Endodermal cell (in vitro differentiated cells): Measurements from ENCODE around the gene FLRT2. TPM values are rescaled to one million over a fixed set of nuclear protein-coding genes. Genes with fewer than 3 reads are reported as not detected.

Experiments used
- DNase-seq: peaks from one replicate; pipeline ENCODE4 v3.0.0-alpha.2; 2017
- H3K27ac ChIP-seq: 2 replicates; pipeline ENCODE4 v1.5.1; 2013; ENCODE audit warnings: mild to moderate bottlenecking, low read depth, low read length, moderate library complexity
- H3K27me3 ChIP-seq: 2 replicates; pipeline ENCODE4 v1.6.1; 2013; ENCODE audit warnings: mild to moderate bottlenecking, low read length, moderate library complexity; ENCODE audit not compliant: insufficient read depth, control insufficient read depth, poor library complexity, severe bottlenecking
- H3K36me3 ChIP-seq: 2 replicates; pipeline ENCODE4 v1.7.0; 2013; ENCODE audit warnings: mild to moderate bottlenecking, low read length, moderate library complexity; ENCODE audit not compliant: control insufficient read depth, insufficient read depth
- H3K4me1 ChIP-seq: one replicate; pipeline ENCODE4 v1.7.0; 2013; ENCODE audit warnings: low read length; ENCODE audit not compliant: control insufficient read depth, insufficient read depth
- H3K4me3 ChIP-seq: 2 replicates; pipeline ENCODE4 v1.5.1; 2013; ENCODE audit warnings: mild to moderate bottlenecking, low read length, moderate library complexity
- H3K9ac ChIP-seq: 2 replicates; pipeline ENCODE4 v1.6.1; 2013; ENCODE audit warnings: mild to moderate bottlenecking, low read length, moderate library complexity; ENCODE audit not compliant: poor library complexity, severe bottlenecking; ENCODE audit errors: extremely low read depth
- H3K9me3 ChIP-seq: 2 replicates; pipeline ENCODE4 v1.6.1; 2013; ENCODE audit warnings: mild to moderate bottlenecking, low read length, moderate library complexity; ENCODE audit not compliant: control insufficient read depth
- H3K27ac Mint-ChIP-seq: 2 replicates; pipeline ENCODE4 v1.8.0; 2020; ENCODE audit warnings: mixed read lengths
- H3K27me3 Mint-ChIP-seq: 2 replicates; pipeline ENCODE4 v1.8.0; 2021; ENCODE audit warnings: mild to moderate bottlenecking, mixed read lengths; ENCODE audit not compliant: insufficient read depth
- H3K36me3 Mint-ChIP-seq: 2 replicates; pipeline ENCODE4 v1.8.0; 2020; ENCODE audit warnings: low read depth, mixed read lengths
- H3K4me1 Mint-ChIP-seq: 2 replicates; pipeline ENCODE4 v1.8.0; 2020; ENCODE audit warnings: mixed read lengths
- H3K4me3 Mint-ChIP-seq: 2 replicates; pipeline ENCODE4 v1.8.0; 2020; ENCODE audit warnings: mild to moderate bottlenecking, moderate library complexity, mixed read lengths
- H3K9me3 Mint-ChIP-seq: 2 replicates; pipeline ENCODE4 v1.8.0; 2020; ENCODE audit warnings: mild to moderate bottlenecking, mixed read lengths
- CTCF ChIP-seq: fragments of 200-600 bp; sonication (generic); conservative IDR thresholded peaks from 2 replicates; pipeline ENCODE4 v1.5.0; 2021; ENCODE audit warnings: antibody characterized with exemption, mild to moderate bottlenecking
- WGBS, 2 experiments: methylation state at CpG; one replicate each; pipeline versions ENCODE4 v1.1.5 to v1.1.7; 2013; ENCODE audit warnings: missing lambda C conversion rate in 2 of 2, mixed read lengths in 1 of 2; ENCODE audit not compliant: insufficient coverage in 1 of 2, insufficient read length in 1 of 2; 5-methylcytosine and 5-hydroxymethylcytosine counted together
- total RNA-seq, 2 donors: library from RNA; stranded (reverse); fragmentation: NEBNext Ultra II Directional in 1 of 2; extraction: Animal tissue kit (Norgen Biotek cat#: 25700) in 1 of 2; gene quantifications; 2 replicates in 1 of 2; 3 replicates in 1 of 2; pipeline ENCODE4 v1.2.1, GENCODE V29; 2021

The FLRT2 gene
- total RNA-seq, 2 donors from 2014 or later: 26.8 to 36.4 TPM

GRCh38 chr14:85688006-85688405 is 158.1 kb downstream of the FLRT2 start:
- Mint-ChIP-seq H3K36me3 (no peaks in the 10 kb centered on the region), H3K4me3 (no peak overlapping the region), H3K27me3 (no peaks in the 10 kb centered on the region), H3K9me3 (no peaks in the 10 kb centered on the region), H3K4me1 (no peaks in the 10 kb centered on the region), H3K27ac (no peak overlapping the region)
- no peak for TF ChIP-seq CTCF
- no peaks in the 10 kb centered on the region for H3K4me1 ChIP-seq
- DNase-seq: no peak
- H3K4me3 ChIP-seq: no peak overlapping the region
- no peak overlapping the region for H3K27ac ChIP-seq
- WGBS, 2 experiments: 88 to 100% methylated on average over 1 of the region's 1 CpG
- no peaks in the 10 kb centered on the region for H3K27me3 ChIP-seq
- H3K36me3 ChIP-seq: no peaks in the 10 kb centered on the region
- no peaks in the 10 kb centered on the region for H3K9me3 ChIP-seq
- H3K9ac ChIP-seq: no peak overlapping the region

GRCh38 chr14:85695300-85695699 is 165.4 kb downstream of the FLRT2 start:
- no peak overlapping the region for H3K27ac Mint-ChIP-seq
- no peaks in the 10 kb centered on the region for H3K27me3 Mint-ChIP-seq
- no peak overlapping the region for H3K4me3 Mint-ChIP-seq
- Histone ChIP-seq H3K36me3 (no peaks in the 10 kb centered on the region), H3K27ac (no peak overlapping the region), H3K4me3 (no peak overlapping the region), H3K9me3 (no peaks in the 10 kb centered on the region), H3K27me3 (no peaks in the 10 kb centered on the region), H3K4me1 (no peaks in the 10 kb centered on the region), H3K9ac (no peak overlapping the region)
- no peaks in the 10 kb centered on the region for H3K4me1 Mint-ChIP-seq
- peaks cover 2% of the 10 kb centered on the region for H3K9me3 Mint-ChIP-seq
- no peak for DNase-seq
- TF ChIP-seq CTCF: no peak
- 94% methylated on average over 2 of the region's 2 CpGs; no CpG with 5 or more reads in 1 of the 2 experiments for WGBS, 2 experiments
- H3K36me3 Mint-ChIP-seq: peaks cover 2% of the 10 kb centered on the region

DNA sequence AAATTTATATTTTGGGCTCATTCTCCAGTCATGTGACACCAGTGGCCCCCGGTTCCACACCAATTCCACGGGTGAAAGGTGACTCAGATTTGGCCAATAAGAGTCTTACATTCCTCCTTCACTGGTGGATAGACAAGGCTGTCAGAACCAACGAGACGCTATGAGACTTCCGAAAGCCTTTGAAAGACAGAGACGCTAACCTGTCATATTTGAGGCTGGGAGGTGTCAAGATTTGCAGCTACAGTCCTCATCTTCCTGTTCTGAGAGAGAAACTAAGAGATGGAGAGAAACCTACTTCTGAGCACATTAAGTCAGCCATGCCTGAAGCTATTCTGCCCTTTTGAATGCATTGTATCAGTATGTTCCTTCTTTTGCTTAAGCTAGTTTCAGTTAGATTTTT is 171.2 kb downstream of the FLRT2 start:
- no peak for DNase-seq
- no peak overlapping the region for H3K4me3 Mint-ChIP-seq
- no peaks in the 10 kb centered on the region for H3K27me3 Mint-ChIP-seq
- H3K27ac Mint-ChIP-seq: no peak overlapping the region
- no peaks in the 10 kb centered on the region for H3K4me1 ChIP-seq
- H3K9me3 ChIP-seq: no peaks in the 10 kb centered on the region
- TF ChIP-seq CTCF: no peak
- H3K9me3 Mint-ChIP-seq: peaks cover 2% of the 10 kb centered on the region
- peaks cover 2% of the 10 kb centered on the region for H3K36me3 Mint-ChIP-seq
- no peaks in the 10 kb centered on the region for H3K36me3 ChIP-seq
- H3K27me3 ChIP-seq: no peaks in the 10 kb centered on the region
- no peak overlapping the region for H3K4me3 ChIP-seq
- no peak overlapping the region for H3K9ac ChIP-seq
- WGBS, 2 experiments: 79 to 81% methylated on average over 6 of the region's 6 CpGs
- H3K4me1 Mint-ChIP-seq: peaks cover 5% of the 10 kb centered on the region
- no peak overlapping the region for H3K27ac ChIP-seq
